CD14-positive monocyte (primary cell): ENCODE results near the gene EEFSEC. TPM values are rescaled to one million over a fixed set of nuclear protein-coding genes. Genes with fewer than 3 reads are reported as not detected.

ENCODE experiments used
- DNase-seq, 3 donors: peaks; one replicate each; pipeline ENCODE4 v3.0.0-alpha.2; 2011 to 2022
- H2AFZ ChIP-seq: 2 replicates; pipeline ENCODE4 v1.6.0; 2012; ENCODE audit warnings: mild to moderate bottlenecking, low read depth, low read length, inconsistent platforms; ENCODE audit not compliant: insufficient read depth, poor library complexity, severe bottlenecking
- H3K27ac ChIP-seq, 2 donors: 1 replicate in 1 of 2; 2 replicates in 1 of 2; pipeline ENCODE4 v1.5.1; 2012 to 2013; ENCODE audit warnings: low read length in 2 of 2, control low read depth in 1 of 2, inconsistent platforms in 1 of 2, low read depth in 1 of 2, mild to moderate bottlenecking in 1 of 2
- H3K27me3 ChIP-seq, 2 donors: one replicate each; pipeline versions ENCODE4 v1.6.0 to v1.6.1; 2011 to 2013; ENCODE audit warnings: low read length in 2 of 2; ENCODE audit not compliant: control insufficient read depth in 2 of 2, insufficient read depth in 2 of 2
- H3K36me3 ChIP-seq, 2 donors: replicated peaks in 1 of 2; 1 replicate in 1 of 2; 2 replicates in 1 of 2; pipeline versions ENCODE4 v1.5.1 to v1.6.1; 2012 to 2013; ENCODE audit warnings: low read length in 2 of 2, control low read depth in 1 of 2, inconsistent platforms in 1 of 2, mild to moderate bottlenecking in 1 of 2; ENCODE audit not compliant: insufficient read depth in 2 of 2, control insufficient read depth in 1 of 2
- H3K4me1 ChIP-seq, 2 donors: 1 replicate in 1 of 2; 2 replicates in 1 of 2; pipeline versions ENCODE4 v1.5.1 to v1.6.1; 2012 to 2013; ENCODE audit warnings: low read length in 2 of 2, control low read depth in 1 of 2, inconsistent platforms in 1 of 2, mild to moderate bottlenecking in 1 of 2, moderate library complexity in 1 of 2; ENCODE audit not compliant: insufficient read depth in 2 of 2, control insufficient read depth in 1 of 2
- H3K4me2 ChIP-seq: replicated peaks from 2 replicates; pipeline ENCODE3; 2012; ENCODE audit warnings: low read length, moderate library complexity, mild to moderate bottlenecking; ENCODE audit not compliant: poor library complexity, severe bottlenecking; ENCODE audit errors: extremely low read depth
- H3K4me3 ChIP-seq, 3 experiments: fragments of 200-600 bp in 1 of 3; sonication (generic) in 1 of 3; replicated peaks in 1 of 3; 1 replicate in 2 of 3; 2 replicates in 1 of 3; pipeline ENCODE4 v1.5.1; 2011 to 2013; ENCODE audit warnings: low read length in 3 of 3, mild to moderate bottlenecking in 3 of 3, control low read depth in 2 of 3, low read depth in 2 of 3, inconsistent platforms in 1 of 3, moderate library complexity in 1 of 3
- H3K79me2 ChIP-seq: 2 replicates; pipeline ENCODE4 v1.6.0; 2012; ENCODE audit warnings: mild to moderate bottlenecking, control low read depth, inconsistent platforms, low read length, moderate library complexity; ENCODE audit not compliant: insufficient read depth
- H3K9ac ChIP-seq: 2 replicates; pipeline ENCODE4 v1.6.0; 2017; ENCODE audit warnings: low read length, mild to moderate bottlenecking; ENCODE audit not compliant: insufficient read depth, poor library complexity, severe bottlenecking
- H3K9me3 ChIP-seq, 2 donors: replicated peaks in 1 of 2; 1 replicate in 1 of 2; 2 replicates in 1 of 2; pipeline versions ENCODE4 v1.5.1 to v1.6.1; 2012 to 2013; ENCODE audit warnings: low read length in 2 of 2, control low read depth in 1 of 2; ENCODE audit not compliant: control insufficient read depth in 1 of 2, insufficient read depth in 1 of 2
- H4K20me1 ChIP-seq: 2 replicates; pipeline ENCODE4 v1.6.0; 2012; ENCODE audit warnings: mild to moderate bottlenecking, low read length, control low read depth, moderate library complexity; ENCODE audit not compliant: insufficient read depth
- H3K27ac Mint-ChIP-seq, 7 donors: one replicate each; pipeline ENCODE4 v1.8.0; 2020; ENCODE audit warnings: mild to moderate bottlenecking in 7 of 7, mixed read lengths in 7 of 7, moderate library complexity in 6 of 7, inconsistent platforms in 2 of 7
- H3K27me3 Mint-ChIP-seq, 3 donors: one replicate each; pipeline ENCODE4 v1.8.0; 2021 to 2022; ENCODE audit warnings: low read depth in 3 of 3, mild to moderate bottlenecking in 3 of 3, mixed read lengths in 3 of 3, moderate library complexity in 3 of 3, inconsistent platforms in 1 of 3
- H3K36me3 Mint-ChIP-seq, 2 donors: one replicate each; pipeline ENCODE4 v1.8.0; 2020; ENCODE audit warnings: mixed read lengths in 2 of 2, inconsistent platforms in 1 of 2, mild to moderate bottlenecking in 1 of 2
- H3K4me1 Mint-ChIP-seq: one replicate; pipeline ENCODE4 v1.8.0; 2020; ENCODE audit warnings: mild to moderate bottlenecking, mixed read lengths
- H3K4me3 Mint-ChIP-seq, 2 donors: one replicate each; pipeline ENCODE4 v1.8.0; 2020; ENCODE audit warnings: mild to moderate bottlenecking in 2 of 2, mixed read lengths in 2 of 2, moderate library complexity in 1 of 2
- H3K9me3 Mint-ChIP-seq, 7 donors: one replicate each; pipeline ENCODE4 v1.8.0; 2020 to 2022; ENCODE audit warnings: mixed read lengths in 7 of 7, mild to moderate bottlenecking in 6 of 7, moderate library complexity in 6 of 7, inconsistent platforms in 2 of 7
- CTCF ChIP-seq: fragments of 200-600 bp; IDR thresholded peaks from one replicate; pipeline ENCODE4 v1.8.0; 2022; ENCODE audit warnings: antibody characterized with exemption, mild to moderate bottlenecking
- WGBS: methylation state at CpG from one replicate; pipeline ENCODE4 v1.1.5; 2013; ENCODE audit warnings: missing lambda C conversion rate; ENCODE audit not compliant: insufficient coverage; 5-methylcytosine and 5-hydroxymethylcytosine counted together
- intact Hi-C, 2 donors: fragments of 100-400 bp; cut with micrococcal nuclease; formaldehyde crosslinking; loops; one replicate each; pipeline versions ENCODE4 v1.15.0 to v1.15.1; 2023
- polyA plus RNA-seq, 3 donors: library from polyadenylated mRNA; depleted of rRNA in 1 of 3; unstranded in 2 of 3; stranded (reverse) in 1 of 3; fragments of 300-500 nt in 2 of 3; fragments of >200 nt in 1 of 3; fragmentation: Illumina TruSeq in 2 of 3; gene quantifications; 1 replicate in 2 of 3; 2 replicates in 1 of 3; pipeline ENCODE4 v1.2.3, GENCODE V29; 2012 to 2021

EEFSEC gene
- polyA plus RNA-seq, 3 donors = 13.3 to 14.9 (median 14.9) TPM

GRCh38 chr3:128278130-128278529 lies 124.8 kb downstream of the EEFSEC start:
- Mint-ChIP-seq H3K27ac (no peak overlapping the region), H3K4me1 (no peaks in the 10 kb centered on the region), H3K36me3 (peaks cover 12 to 15% of the 10 kb centered on the region in 2 donors), H3K4me3 (no peak overlapping the region), H3K27me3 (peaks cover 0 to 2% (median 0%) of the 10 kb centered on the region in 3 donors), H3K9me3 (no peaks in the 10 kb centered on the region)
- H3K4me3 ChIP-seq = no peak overlapping the region
- TF ChIP-seq CTCF = no peak
- WGBS = 100% methylated on average over 3 of the region's 3 CpGs
- peaks cover 3 to 25% of the 10 kb centered on the region in 2 donors for H3K36me3 ChIP-seq
- H4K20me1 ChIP-seq = no peaks in the 10 kb centered on the region
- intact Hi-C loops = no loop called here
- no peaks in the 10 kb centered on the region for H3K27me3 ChIP-seq
- H3K9ac ChIP-seq = no peak overlapping the region
- H3K27ac ChIP-seq = no peak overlapping the region
- H3K9me3 ChIP-seq = no peaks in the 10 kb centered on the region
- H3K4me1 ChIP-seq = no peaks in the 10 kb centered on the region
- no peaks in the 10 kb centered on the region for H3K79me2 ChIP-seq
- H3K4me2 ChIP-seq = no peak overlapping the region
- no peak overlapping the region for H2AFZ ChIP-seq
- no peak for DNase-seq

- Histone ChIP-seq H3K4me2 (no peak overlapping the region), H3K4me3 (no peak overlapping the region), H2AFZ (no peak overlapping the region), H3K79me2 (no peaks in the 10 kb centered on the region), H4K20me1 (no peaks in the 10 kb centered on the region), H3K9me3 (no peaks in the 10 kb centered on the region), H3K9ac (no peak overlapping the region), H3K36me3 (peaks cover 2 to 32% of the 10 kb centered on the region in 2 donors), H3K27me3 (no peaks in the 10 kb centered on the region), H3K4me1 (no peaks in the 10 kb centered on the region), H3K27ac (no peak overlapping the region)
- no peak for TF ChIP-seq CTCF
- Mint-ChIP-seq H3K4me3 (no peak overlapping the region), H3K36me3 (peaks cover 20% of the 10 kb centered on the region in 2 donors), H3K27ac (peak overlapping the region in 1 of 7 donors; percentile 58), H3K9me3 (no peaks in the 10 kb centered on the region), H3K4me1 (no peaks in the 10 kb centered on the region), H3K27me3 (peaks cover 0 to 2% (median 0%) of the 10 kb centered on the region in 3 donors)
- 95% methylated on average over 17 of the region's 17 CpGs for WGBS
- no peak for DNase-seq
- intact Hi-C loops = no loop called here
These were observed 125.7 kb downstream of the EEFSEC start for GRCh38 chr3:128278761-128279600.
